HG02870 (cell line): ENCODE measurements around the gene MFF.
A peak's percentile ranks its signal among the peaks of the same experiment; 100 is the strongest.

Experiments used
- ATAC-seq: cut with Tn5 transposase; IDR thresholded peaks from one replicate; pipeline ENCODE4 v1.9.1; 2021; ENCODE audit warnings: mild to moderate bottlenecking, moderate library complexity; ENCODE audit not compliant: unreplicated experiment

MFF gene

GRCh38 chr2:227324995-227325838 is at the start of gene MFF:
Gene MFF, plus strand, starts transcription at chr2:227325251. Its CDS starts 5,415 bp downstream, at chr2:227330666.
- ATAC-seq: peak; percentile 96

- no peak for ATAC-seq
Measured at GRCh38 chr2:227280895-227281294, 44.2 kb upstream of the MFF start.

GRCh38 chr2:227285741-227286236 is 39.3 kb upstream of the MFF start:
- no peak for ATAC-seq

GRCh38 chr2:227287771-227288170 is 37.3 kb upstream of the MFF start:
- ATAC-seq: no peak

- ATAC-seq: no peak
Measured at GRCh38 chr2:227292314-227292713, 32.7 kb upstream of the MFF start.

GRCh38 chr2:227293531-227293930 is 31.5 kb upstream of the MFF start:
- no peak for ATAC-seq

GRCh38 chr2:227295806-227296205 is 29.2 kb upstream of the MFF start:
- ATAC-seq: no peak

GRCh38 chr2:227296671-227297405 is 28.2 kb upstream of the MFF start:
- no peak for ATAC-seq

- ATAC-seq: no peak
Measured at GRCh38 chr2:227301523-227301922, 23.5 kb upstream of the MFF start.

GRCh38 chr2:227308784-227309183 is 16.3 kb upstream of the MFF start:
- ATAC-seq: peak; percentile 93

GRCh38 chr2:227310756-227311110 is 14.3 kb upstream of the MFF start:
- no peak for ATAC-seq

- ATAC-seq: no peak
Measured at GRCh38 chr2:227311861-227312506, 13.1 kb upstream of the MFF start.

GRCh38 chr2:227312579-227312978 is 12.5 kb upstream of the MFF start:
- no peak for ATAC-seq

- ATAC-seq: no peak
Measured at GRCh38 chr2:227313310-227313709, 11.7 kb upstream of the MFF start.

- ATAC-seq: no peak
Measured at GRCh38 chr2:227317834-227318233, 7.2 kb upstream of the MFF start.

GRCh38 chr2:227320305-227321094 is 4.6 kb upstream of the MFF start:
- ATAC-seq: no peak

- no peak for ATAC-seq
Measured at GRCh38 chr2:227322530-227323205, 2.4 kb upstream of the MFF start.

- no peak for ATAC-seq
Measured at GRCh38 chr2:227323818-227324217, 1.2 kb upstream of the MFF start.

GRCh38 chr2:227324642-227324994 is 433 bp upstream of the MFF start:
- no peak for ATAC-seq

GRCh38 chr2:227325839-227326195 is 766 bp downstream of the MFF start:
- ATAC-seq: no peak
